ENCODE measurements around the gene NFIB.

Gene NFIB

DNA sequence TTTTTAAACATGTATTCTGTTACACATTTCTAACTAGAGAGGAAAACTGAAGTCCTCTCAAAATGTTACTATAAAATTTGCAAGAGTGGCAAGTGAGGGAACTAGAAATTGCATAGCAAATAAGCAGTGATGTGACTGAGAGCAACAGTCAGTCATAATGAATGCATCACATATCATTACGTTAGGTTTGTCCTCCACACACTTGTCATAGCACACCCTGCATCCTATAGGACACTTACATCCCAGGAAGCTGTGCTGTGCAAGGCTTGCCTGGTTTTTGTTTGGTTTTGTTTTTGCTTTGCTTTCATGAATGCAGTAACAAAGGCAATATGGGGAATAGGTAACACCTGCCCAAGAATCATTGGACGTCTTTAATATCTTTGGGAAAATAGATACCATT is 10.8 kb downstream of the NFIB start:
- no peak for DNase-seq

DNA sequence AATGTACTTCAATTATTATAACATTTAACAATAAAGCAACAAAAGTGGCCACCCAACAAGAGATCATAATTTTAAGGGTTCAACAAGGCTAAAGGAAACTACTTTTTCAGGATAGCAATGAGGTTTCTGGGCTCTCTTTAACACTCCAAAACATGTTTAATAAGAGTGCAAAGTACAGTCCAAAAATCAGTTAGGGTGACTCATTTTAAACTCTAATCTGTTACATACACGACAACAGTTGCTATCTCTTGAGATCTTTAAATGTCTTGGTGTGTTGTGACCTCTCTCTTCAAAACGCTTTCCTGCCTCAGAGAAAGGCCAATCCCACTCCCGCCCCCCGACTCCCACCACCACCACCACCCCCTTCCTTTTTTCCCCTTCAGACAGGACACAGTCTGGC is 11.5 kb downstream of the NFIB start:
- no peak for DNase-seq

DNA sequence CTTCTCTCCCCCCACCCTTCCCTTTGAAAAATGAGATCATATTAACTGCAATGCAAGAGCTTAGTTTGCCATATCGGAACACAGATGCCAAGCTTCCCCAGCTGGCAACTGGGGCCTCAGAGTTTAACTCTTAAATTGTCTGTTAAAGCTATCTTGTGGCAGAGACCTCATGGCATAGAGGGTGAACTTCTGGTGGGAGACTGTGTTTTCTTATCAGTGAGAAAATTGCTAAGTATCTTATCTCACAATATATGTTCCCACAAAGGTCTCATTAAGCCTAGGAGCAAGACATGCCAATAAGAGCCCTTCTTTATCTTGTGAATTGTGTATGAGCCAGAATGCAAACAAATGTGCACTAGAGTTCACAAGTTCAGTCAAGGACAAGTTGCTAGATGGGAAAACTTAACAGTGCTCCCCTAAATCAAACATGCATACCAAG is 12.3 kb downstream of the NFIB start:
- no peak for DNase-seq

DNA sequence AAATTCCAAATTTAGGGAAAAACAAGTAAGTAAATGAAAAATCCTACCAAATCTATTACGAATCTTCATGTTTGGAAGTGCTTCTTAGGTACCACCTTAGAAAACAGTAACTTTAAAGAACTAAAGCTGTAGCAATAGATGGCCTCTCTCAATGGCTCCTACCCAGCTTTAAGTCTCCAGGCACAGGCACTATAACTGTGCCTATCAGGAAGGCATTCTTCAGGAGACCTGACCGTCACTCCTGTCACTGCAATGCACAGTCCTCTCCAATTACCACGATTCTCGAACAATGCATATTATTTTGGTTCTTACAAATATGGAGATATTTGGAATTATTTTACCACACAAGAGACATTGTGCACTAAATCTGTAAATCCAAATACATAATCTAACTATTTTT is 12.9 kb downstream of the NFIB start:
- DNase-seq = no peak

DNA sequence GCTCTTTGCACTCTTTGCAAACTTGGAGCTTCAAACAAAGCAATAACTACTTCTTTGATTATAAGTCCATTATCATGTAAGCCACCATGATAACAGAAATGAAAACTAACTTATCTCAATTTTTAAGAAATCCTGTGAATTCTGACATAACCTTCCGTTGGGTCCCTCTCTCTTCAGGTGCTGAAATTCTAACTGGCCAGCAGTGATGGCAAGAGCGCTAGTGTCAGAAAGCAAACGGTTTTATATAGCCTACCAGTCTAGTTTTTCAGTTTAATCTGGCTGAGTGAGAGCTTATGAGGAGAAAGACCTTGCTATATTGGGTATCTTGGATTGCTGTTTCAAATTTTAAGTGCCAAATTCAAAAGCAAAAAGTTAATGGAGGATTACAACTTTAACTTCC is 13.4 kb downstream of the NFIB start:
- DNase-seq = no peak

DNA sequence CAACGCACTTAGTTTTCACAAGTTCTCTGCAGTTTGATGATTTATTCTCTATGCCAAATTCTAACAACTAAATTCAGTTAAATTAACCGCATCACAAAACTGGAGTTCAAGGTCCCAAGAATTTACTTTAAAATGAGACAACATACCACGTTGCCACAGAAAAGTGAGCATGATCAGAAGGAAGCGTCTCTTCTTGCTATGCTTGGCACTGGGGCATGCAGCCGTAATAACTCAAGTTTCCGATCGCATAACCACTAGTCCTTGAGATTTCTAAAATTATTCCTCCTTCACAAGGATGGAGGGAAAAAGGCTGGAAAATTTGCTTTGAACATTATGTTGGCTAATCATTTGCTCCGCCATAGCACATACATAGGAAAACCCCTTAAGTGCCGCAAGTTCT is 13.9 kb downstream of the NFIB start:
- no peak for DNase-seq

DNA sequence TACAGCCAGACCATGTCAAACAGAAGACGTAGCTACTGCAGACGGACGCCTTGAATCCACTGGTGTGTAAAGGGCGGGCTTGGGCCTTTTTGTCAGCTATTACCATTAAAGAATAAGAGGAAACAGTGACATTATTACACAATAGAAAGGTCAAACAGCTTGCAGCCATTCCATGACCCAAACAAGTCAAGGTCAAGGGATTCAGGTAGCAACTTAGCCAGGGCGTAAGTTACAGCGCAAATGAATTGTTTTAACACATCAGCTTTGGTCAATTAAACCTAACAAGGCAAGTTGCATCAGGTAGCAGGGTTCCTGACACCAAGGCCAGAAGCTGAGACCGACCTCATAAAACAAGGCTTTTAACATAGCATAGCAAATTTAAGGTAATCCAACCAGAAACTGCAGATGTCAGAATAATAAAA is 15.3 kb downstream of the NFIB start:
- no peak for DNase-seq

DNA sequence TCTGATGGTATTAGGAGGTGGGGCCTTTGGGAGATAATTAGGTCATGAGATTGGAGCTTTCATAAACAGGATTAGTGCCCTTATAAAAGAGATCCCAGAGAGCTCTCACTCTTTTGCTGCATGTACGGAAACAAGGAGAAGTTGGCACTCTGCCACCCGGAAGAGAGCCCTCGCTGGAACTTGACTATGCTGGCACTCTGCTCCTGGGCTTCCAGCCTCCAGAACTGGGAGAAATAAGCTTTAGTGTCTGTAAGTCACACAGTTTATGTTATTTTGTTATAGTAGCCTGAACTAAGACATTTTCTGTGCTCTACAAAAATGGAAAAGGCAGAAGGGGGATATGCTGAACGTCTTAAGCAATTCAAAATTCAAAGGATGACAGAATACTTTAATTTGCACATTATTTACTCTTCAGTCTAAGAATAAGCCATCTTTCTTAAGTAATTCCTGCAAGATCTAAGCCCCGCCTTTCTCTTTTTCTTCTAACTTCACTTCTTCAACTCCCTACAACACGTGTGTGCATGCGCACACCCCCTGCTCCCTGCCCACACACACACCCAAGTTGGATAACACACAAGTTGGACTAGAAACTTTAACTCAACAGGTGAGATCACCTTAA is 17.3 kb downstream of the NFIB start:
- peak; percentile 54 for DNase-seq

DNA sequence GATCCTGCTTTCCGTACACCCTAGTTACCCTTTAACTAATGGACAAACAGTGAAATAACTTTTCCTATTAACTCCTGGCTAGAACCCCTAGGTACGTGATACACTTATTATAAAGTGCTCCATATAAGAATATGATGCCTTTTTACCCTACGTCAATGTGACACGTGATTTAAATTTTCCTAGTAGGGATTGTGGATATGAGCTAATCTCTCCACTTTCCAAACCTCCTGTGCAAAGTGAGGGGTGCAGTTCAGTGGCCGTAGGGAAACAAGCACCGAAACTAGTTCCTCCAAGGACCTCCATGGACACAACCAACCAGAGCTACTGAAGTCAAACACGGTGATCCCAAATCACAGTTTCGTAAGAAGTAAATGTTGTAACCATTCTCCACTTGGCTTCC is 19.3 kb downstream of the NFIB start:
- no peak for DNase-seq

DNA sequence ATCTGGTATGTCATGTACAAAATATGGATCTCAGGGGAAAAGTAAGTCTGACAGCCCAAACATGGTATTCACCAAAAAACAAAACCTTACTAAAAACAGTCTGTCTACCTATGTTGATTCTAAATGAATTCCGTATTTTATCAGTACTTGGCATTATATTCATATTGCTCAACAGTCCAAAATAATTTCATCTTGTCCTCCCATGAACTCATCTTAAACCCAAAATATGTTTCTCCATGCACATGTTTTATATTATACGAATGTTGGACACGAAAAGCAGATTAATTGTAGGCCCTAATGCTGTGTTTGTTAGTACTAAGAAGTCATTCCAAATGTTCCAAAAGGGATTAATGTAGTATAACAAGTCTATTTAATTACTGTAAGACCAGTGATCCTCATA is 20.1 kb downstream of the NFIB start:
- DNase-seq = no peak

DNA sequence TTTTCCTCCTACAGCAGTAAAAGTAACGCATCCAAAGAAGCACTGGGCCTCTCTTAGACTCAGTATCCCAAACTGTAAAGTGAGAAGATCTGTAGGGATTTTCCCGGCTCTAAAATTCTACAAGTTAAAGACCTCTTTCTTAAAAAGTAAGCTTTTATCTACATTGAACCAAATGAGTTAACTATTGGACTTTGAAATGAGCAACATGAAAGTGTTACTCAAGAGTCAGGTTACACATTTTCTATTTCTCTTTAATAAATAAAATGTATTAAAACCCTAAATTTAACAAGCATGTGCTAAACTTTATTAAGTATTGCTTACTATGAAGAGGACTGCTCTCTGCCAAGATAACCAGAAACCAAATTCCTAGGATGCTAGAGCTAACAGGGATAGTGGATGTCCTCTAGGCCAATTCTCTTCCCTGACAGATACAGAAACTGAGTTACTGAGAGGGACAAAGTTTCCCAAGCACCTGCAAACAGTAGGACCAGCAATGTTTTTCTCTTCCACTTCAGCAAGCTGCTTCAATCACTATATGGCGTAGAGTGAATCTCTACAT is 21.7 kb downstream of the NFIB start:
- no peak for DNase-seq

DNA sequence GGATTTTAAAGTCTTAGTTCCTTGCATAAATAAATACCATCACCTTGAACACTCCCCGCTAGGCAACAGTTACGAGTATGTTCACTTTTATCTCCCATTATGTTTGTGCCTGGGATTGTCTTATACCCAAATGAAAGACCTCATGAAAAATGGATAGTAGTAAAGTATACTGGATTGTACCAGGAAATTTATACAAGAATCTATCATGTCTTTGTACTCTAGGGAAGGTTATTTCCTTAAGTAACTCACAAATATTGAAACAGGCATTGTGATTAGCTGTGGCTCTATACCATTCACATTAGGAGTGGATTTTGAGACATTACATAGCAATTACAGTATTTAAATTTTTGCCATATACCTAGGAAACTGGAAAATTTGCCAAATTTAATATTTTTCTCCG is 24.0 kb downstream of the NFIB start:
- no peak for DNase-seq

DNA sequence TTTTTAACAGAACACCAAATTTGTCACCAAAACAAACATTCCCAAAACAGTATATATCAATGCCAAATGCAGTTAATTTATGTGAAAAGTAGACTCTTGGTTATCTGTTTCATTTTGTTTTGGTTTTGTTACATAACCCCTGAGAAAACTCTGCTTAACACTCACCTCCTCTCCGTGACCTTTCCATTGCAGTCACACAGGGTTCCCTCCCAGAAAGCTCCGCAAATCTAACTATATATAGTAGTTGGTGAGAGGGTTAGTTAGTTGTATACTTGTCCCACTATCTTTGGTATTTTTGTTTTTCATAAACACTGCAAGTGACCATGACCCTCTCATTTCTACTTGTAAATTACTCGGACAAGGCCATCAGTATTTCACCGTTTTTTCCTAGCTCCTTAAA is 25.5 kb downstream of the NFIB start:
- no peak for DNase-seq

DNA sequence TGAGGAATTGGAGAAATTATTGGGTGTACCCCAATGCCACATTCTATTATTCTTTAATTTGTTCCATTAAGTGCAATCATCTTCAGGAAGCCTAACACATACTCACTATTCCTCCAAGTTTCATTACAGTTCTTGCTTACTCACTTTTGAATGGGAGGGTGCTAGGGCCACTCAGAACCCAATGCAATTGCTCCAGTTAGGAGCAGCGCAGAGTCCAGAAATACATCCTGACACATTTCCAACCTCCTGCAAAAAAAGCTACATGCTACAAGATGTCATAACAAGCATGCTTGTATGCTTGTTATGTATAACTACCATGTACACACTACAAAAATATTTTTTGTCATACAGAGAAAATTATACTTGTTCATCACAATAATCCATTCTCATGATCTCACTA is 27.8 kb downstream of the NFIB start:
- no peak for DNase-seq

DNA sequence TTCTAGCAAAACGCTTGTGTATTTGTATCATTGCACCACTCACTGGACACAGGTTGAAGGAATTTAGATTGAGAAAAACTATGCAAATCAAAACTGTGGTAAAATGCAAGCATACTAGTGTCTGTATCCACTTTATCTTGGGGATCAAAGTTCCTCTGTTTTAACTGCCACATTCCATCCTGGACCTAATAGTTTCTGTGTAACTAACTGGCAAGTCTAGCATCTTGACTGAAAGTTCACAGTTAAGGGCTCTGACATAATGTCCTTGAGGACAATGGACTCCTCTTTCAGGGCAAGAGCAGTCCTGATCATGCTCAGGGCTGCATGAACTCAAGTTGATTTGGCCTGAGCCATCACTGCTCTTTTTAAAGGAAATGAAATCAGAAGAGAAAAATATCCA is 30.7 kb downstream of the NFIB start:
- DNase-seq = no peak

DNA sequence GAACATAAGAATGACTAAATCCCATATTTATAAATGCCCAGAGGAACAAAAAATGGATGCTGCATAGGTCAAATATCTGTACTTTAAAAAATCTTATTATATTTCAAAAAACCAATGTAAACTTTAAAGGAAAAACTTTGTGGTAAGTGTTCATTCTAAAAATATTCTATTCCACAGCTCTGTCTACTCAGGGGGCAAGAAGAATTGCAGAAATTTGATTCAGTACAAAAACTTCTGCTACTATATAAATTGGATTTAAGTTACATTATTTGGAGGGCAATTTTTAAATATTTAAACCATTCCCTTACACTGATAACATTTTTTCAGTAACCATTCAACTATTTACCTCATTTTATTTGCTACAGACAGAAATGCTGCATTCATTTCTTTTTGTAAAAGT is 32.1 kb downstream of the NFIB start:
- DNase-seq = no peak

DNA sequence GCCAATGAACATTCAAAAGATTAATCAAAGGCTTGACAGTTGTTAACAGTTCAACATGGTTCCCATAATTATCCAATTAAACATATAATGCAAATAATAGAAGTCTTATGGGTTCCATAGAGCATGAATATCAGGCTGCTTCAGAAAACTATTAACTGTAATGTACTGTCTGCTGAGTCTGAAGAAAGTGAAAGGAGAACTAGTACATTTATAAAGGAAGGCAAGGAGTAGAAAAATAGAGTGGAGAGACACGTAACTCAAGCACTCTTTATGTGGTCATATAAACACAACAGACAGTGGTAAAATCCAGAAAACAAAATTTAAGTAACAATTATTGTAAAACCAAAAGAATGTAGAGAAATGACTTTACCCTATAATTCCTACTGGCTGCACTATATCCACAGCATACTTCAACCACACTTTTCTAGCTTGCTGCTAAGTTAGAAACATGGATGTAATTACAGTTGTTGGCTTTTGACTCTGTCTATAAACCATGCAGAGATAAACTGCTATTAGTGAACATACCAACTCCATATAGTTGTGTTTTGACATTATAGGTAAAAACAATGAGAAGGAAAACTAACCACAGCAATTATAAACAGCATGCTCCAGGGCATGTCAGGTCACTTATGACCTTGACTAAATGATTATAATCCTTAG is 32.7 kb downstream of the NFIB start:
- DNase-seq = no peak

DNA sequence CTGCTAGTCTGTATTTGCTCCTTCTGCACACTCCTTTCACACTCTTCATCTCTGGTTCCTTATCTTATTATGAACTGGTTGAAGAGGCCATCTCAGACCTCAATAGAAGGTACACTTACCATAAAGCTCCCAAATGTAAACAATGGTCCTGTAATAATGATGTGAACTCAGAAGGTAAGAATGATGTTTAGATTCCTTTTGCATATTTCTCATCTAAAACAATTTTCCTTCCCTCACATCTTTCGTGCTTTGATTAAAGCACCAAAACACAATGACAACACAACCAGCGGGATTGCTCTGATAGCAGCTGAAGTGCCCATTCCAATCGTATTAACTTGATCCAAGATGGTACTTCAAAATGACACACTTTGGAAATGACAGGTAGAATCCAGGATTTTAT is 34.3 kb downstream of the NFIB start:
- no peak for DNase-seq

DNA sequence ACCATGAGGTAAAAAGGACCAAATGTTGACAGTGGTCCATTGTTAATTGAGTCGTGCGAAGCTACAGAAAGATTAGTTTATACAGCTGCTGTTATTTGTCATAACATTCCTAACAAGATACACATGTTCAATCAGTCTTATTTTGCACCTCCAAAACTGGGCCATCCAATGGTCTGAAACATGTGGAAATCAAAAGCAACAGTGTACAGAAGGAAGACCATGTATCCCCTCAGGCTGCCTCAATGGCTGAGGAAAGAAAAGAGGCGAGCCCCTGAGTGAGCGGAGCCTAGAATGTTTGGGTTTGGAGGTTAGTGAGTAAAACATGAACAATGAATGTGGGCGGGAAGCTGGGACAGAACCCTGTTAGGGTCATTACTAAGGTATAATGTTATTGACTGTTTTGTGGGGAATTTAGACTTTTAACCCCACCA is 35.6 kb downstream of the NFIB start:
- no peak for DNase-seq

DNA sequence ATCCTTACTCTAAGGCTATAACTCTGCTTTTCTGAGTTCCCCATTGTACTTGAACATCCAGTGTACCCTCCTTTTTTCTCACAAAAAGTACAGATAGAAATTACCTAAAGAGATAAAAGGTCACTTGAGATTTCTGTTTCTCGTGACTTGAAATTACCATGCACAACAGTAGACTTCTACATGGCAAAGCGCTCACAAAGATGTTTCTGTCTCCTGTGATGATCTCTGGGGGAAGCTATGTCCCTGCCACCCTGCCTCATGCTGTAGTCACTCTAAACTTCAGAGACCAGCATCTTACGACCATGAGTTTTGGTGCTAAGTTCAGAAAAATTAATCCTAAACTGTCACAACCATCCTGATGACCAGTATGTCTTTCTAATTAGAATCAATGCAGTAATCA is 36.2 kb downstream of the NFIB start:
- DNase-seq = no peak

DNA sequence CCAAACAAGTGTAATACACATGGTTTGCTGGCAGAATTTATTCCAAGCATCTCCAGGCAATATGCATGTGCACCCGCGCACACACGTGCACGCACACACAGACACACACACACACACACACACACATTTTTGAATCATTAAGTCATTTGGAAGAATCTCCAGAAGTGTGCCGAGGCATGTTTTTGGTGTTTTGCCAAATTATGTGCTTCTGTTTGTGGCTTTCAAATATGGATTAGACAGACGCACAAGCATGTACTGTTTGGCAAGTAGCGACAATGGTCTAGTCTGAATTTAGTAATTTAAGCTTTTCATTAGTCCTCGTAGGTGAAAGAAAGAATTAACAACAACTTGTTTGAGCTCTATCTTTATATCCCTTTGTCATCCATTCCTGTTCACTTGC is 36.7 kb downstream of the NFIB start:
- no peak for DNase-seq

DNA sequence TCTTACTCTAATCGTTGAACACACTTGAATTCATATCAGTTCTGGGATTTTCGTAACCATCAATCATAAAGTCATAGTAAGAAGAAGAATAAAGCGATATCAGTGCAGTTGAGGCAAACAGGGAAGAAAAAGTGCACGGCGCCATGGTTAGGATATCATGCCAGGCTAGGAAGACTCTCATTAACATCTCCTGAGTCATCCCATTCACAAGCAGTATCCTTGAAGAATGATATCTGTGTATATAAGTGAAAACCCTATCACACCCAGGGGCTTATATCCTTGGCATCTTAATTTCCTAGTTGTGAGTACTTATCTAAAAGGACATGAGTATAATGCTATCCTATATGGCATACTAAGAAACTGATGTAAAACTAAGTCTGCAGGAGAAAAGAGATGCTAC is 38.6 kb downstream of the NFIB start:
- DNase-seq = no peak

DNA sequence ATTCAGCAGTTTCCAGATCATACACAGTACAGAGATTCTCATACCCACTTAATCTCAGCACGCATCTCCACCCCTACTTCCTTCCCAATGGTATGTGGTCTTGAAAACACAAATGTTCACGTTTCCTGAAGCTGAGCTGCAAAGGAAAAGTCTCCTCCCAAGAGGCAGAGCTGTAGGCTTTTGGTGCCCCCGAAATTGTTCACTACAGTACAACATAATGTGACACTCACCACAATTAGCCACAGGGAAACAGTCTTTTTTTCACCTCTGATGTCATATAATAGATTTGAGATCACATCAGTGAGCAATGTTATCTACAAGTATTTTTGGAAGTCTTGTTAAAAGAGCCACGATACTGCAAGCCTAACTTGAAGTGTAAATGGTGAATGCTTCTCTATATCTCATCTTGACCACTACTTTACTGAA is 40.2 kb downstream of the NFIB start:
- no peak for DNase-seq

DNA sequence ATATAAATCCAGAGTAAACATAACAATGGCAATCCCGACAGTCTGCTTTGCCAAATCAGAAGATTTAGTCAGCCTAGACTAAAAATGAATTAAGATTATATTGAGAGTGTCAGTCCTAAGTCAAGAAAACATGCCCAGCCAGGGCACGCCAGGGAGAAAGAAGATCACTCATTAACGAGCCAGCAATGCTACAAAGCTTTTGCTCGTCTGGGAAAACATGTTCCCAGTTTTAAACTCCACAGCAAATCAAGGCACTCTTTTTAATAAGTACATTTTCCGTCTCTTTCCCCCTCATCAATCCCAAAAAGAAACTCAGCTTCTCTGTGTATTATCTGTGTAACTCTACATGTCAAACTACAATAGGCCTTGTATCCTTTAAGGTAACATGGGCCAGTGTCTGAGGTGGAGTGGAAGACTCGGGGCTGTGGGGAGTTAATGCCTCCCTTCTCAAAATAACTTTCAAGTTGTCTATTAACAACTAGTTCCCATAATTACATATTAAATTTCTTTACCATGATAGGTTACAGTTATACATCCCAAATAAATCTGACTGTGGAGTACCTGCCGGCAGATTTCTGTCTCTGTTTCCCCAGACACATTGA is 40.9 kb downstream of the NFIB start:
- DNase-seq = no peak
